Coronary artery (tissue), 2 donors: ENCODE data around the gene CECR2.

Source experiments
- DNase-seq: peaks from one replicate; pipeline ENCODE4 v3.0.0-alpha.2; 2017; ENCODE audit warnings: low spot score
- H3K27ac ChIP-seq, 2 donors: fragments of 200-600 bp; sonication (generic); one replicate each; pipeline ENCODE4 v1.5.1; 2016 to 2019
- H3K4me3 ChIP-seq: fragments of 200-600 bp; sonication (generic); 2 replicates; pipeline ENCODE4 v1.5.1; 2016; ENCODE audit warnings: mild to moderate bottlenecking, moderate library complexity
- CTCF ChIP-seq: fragments of 200-600 bp; sonication (generic); IDR thresholded peaks from one replicate; pipeline ENCODE4 v1.5.1; 2019; ENCODE audit warnings: antibody characterized with exemption

Gene CECR2

GRCh38 chr22:17570851-17571631 is 201.8 kb downstream of the CECR2 start:
- no peak for TF ChIP-seq CTCF
- H3K27ac ChIP-seq: peak overlapping the region; percentile 85 to 97
- peak overlapping the region; percentile 69 for H3K4me3 ChIP-seq
- DNase-seq: peak; percentile 97

- no peak for TF ChIP-seq CTCF
- no peak overlapping the region for H3K4me3 ChIP-seq
- no peak overlapping the region for H3K27ac ChIP-seq
- no peak for DNase-seq
Measured at GRCh38 chr22:17575151-17575550, 205.9 kb downstream of the CECR2 start.

- no peak for DNase-seq
Measured at GRCh38 chr22:17575681-17576080, 206.4 kb downstream of the CECR2 start.

GRCh38 chr22:17576470-17576869 is 207.2 kb downstream of the CECR2 start:
- H3K27ac ChIP-seq: no peak overlapping the region

More at GRCh38 chr22:17575681-17576080, 206.4 kb downstream of the CECR2 start:
- H3K27ac ChIP-seq: no peak overlapping the region
- no peak overlapping the region for H3K4me3 ChIP-seq
- TF ChIP-seq CTCF: no peak

GRCh38 chr22:17578136-17578754 is 209.0 kb downstream of the CECR2 start:
- no peak overlapping the region for H3K4me3 ChIP-seq
- no peak for TF ChIP-seq CTCF
- no peak overlapping the region for H3K27ac ChIP-seq
- DNase-seq: no peak

More at GRCh38 chr22:17576470-17576869, 207.2 kb downstream of the CECR2 start:
- no peak overlapping the region for H3K4me3 ChIP-seq
- TF ChIP-seq CTCF: no peak
- DNase-seq: no peak

- no peak for DNase-seq
- Histone ChIP-seq H3K4me3 (no peak overlapping the region), H3K27ac (no peak overlapping the region)
- TF ChIP-seq CTCF: no peak
Measured at GRCh38 chr22:17579535-17579981, 210.3 kb downstream of the CECR2 start.
